Measurements from ENCODE around the gene GLI3.

Gene GLI3

DNA sequence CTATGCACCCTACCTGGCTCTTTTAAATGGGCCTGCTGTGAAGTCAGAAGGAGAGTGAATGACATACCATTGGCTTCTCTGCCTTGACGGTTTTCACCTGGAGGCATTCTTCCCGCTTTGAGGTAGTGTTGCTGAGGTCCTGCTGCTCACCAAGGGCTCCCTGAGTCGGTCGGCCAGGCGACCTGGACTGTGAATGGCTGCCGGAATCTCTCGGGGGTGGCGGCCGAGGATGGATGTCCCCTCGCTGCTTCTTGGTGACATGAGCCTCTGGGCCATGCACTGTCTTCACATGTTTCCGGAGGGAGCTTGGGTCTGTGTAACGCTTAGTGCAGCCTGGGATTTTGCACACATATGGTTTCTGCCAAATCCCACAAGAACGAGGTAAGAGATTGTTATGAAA lies 264.7 kb downstream of the GLI3 start:
- Histone ChIP-seq H3K27me3 (ENCODE audit: insufficient read depth, low read length, poor library complexity, severe bottlenecking) (no peaks in the 10 kb centered on the region), H3K36me3 (ENCODE audit: insufficient read depth, low read length) (no peaks in the 10 kb centered on the region), H2AFZ (ENCODE audit: low read length) (no peak overlapping the region), H3K4me1 (ENCODE audit: insufficient read depth, low read length, poor library complexity, severe bottlenecking) (no peaks in the 10 kb centered on the region), H3K9me3 (ENCODE audit: insufficient read depth, low read depth, low read length) (no peaks in the 10 kb centered on the region), H3K9ac (ENCODE audit: low read depth, low read length, poor library complexity, severe bottlenecking) (no peak overlapping the region), H3F3A (ENCODE audit: low read depth) (no peaks in the 10 kb centered on the region), H3K9me2 (replicated peaks; ENCODE audit: low read depth, low read length) (no peaks in the 10 kb centered on the region), H3K79me2 (ENCODE audit: insufficient read depth, low read length) (no peaks in the 10 kb centered on the region), H3K4me3 (ENCODE audit: low read length, poor library complexity, severe bottlenecking) (no peak overlapping the region), H3K4me2 (ENCODE audit: low read depth, low read length, poor library complexity, severe bottlenecking) (no peak overlapping the region), H4K20me1 (ENCODE audit: insufficient read depth, low read length, poor library complexity, severe bottlenecking) (no peaks in the 10 kb centered on the region)
- TF ChIP-seq CTCF (conservative IDR thresholded peaks at IDR 0.05; ENCODE audit: low read length): no peak
- no peak for TF ChIP-seq EZH2phosphoT487 (IDR thresholded peaks at IDR 0.05; ENCODE audit: borderline replicate concordance)

DNA sequence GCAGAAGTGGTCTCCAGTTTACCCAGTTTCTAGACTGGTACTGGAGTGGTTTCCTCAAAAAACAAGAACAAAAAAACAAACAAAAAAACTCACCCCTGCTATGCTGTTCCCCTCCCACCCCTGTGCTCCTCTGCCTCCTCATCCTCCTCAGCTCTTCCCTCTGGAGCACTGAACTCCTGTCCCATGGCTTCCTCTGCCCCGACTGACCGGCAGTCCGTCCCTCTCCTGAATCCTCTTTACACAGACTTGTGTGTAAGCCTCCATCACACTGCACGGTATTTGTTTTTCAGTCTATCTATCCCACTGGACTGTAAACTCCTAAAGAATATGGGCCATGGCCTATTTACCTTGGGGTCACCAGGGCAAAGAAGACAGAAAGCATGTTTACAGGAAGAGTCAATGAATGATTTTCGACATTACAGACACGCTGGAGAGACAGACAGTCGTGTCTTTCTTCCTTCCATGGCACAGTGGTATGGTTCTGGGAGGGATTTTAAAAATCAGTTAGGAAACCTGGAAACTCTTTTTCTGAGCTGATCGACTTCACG lies 265.3 kb downstream of the GLI3 start:
- no peak overlapping the region for H3K4me3 ChIP-seq (ENCODE audit: low read length, poor library complexity, severe bottlenecking)
- no peaks in the 10 kb centered on the region for H4K20me1 ChIP-seq (ENCODE audit: insufficient read depth, low read length, poor library complexity, severe bottlenecking)
- TF ChIP-seq EZH2phosphoT487 (IDR thresholded peaks at IDR 0.05; ENCODE audit: borderline replicate concordance) (no peak), CTCF (conservative IDR thresholded peaks at IDR 0.05; ENCODE audit: low read length) (no peak)
- no peak overlapping the region for H3K9ac ChIP-seq (ENCODE audit: low read depth, low read length, poor library complexity, severe bottlenecking)
- no peaks in the 10 kb centered on the region for H3F3A ChIP-seq (ENCODE audit: low read depth)
- H3K9me2 ChIP-seq (replicated peaks; ENCODE audit: low read depth, low read length): no peaks in the 10 kb centered on the region
- H3K9me3 ChIP-seq (ENCODE audit: insufficient read depth, low read depth, low read length): no peaks in the 10 kb centered on the region
- H3K79me2 ChIP-seq (ENCODE audit: insufficient read depth, low read length): no peaks in the 10 kb centered on the region
- H3K4me1 ChIP-seq (ENCODE audit: insufficient read depth, low read length, poor library complexity, severe bottlenecking): no peaks in the 10 kb centered on the region
- no peaks in the 10 kb centered on the region for H3K36me3 ChIP-seq (ENCODE audit: insufficient read depth, low read length)
- H2AFZ ChIP-seq (ENCODE audit: low read length): no peak overlapping the region
- no peaks in the 10 kb centered on the region for H3K27me3 ChIP-seq (ENCODE audit: insufficient read depth, low read length, poor library complexity, severe bottlenecking)
- H3K4me2 ChIP-seq (ENCODE audit: low read depth, low read length, poor library complexity, severe bottlenecking): no peak overlapping the region

DNA sequence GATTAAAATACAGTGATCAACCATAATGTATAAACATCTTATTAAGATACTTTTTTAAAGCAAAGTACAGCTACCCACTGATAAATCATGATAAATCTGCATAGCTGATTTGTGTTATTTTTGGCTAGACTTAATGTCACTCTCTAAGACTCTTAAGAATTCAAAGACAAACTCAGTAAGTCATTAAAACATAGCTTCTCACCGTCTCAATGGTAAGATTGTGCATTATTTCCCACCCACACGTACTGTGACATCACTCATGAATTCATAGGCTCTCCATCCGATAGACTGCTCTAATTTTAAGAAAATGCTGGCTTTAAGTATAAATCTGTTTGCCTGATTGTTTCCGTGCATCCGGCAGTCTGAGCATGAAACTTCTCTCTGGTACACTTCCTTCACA lies 266.1 kb downstream of the GLI3 start:
- no peaks in the 10 kb centered on the region for H3K9me2 ChIP-seq (replicated peaks; ENCODE audit: low read depth, low read length)
- TF ChIP-seq EZH2phosphoT487 (IDR thresholded peaks at IDR 0.05; ENCODE audit: borderline replicate concordance): no peak
- TF ChIP-seq CTCF (conservative IDR thresholded peaks at IDR 0.05; ENCODE audit: low read length): no peak
- no peaks in the 10 kb centered on the region for H3K9me3 ChIP-seq (ENCODE audit: insufficient read depth, low read depth, low read length)
- H3K79me2 ChIP-seq (ENCODE audit: insufficient read depth, low read length): no peaks in the 10 kb centered on the region
- no peak overlapping the region for H3K4me2 ChIP-seq (ENCODE audit: low read depth, low read length, poor library complexity, severe bottlenecking)
- H4K20me1 ChIP-seq (ENCODE audit: insufficient read depth, low read length, poor library complexity, severe bottlenecking): no peaks in the 10 kb centered on the region
- H3K4me3 ChIP-seq (ENCODE audit: low read length, poor library complexity, severe bottlenecking): no peak overlapping the region
- H3K27me3 ChIP-seq (ENCODE audit: insufficient read depth, low read length, poor library complexity, severe bottlenecking): no peaks in the 10 kb centered on the region
- H3K9ac ChIP-seq (ENCODE audit: low read depth, low read length, poor library complexity, severe bottlenecking): no peak overlapping the region
- no peaks in the 10 kb centered on the region for H3K36me3 ChIP-seq (ENCODE audit: insufficient read depth, low read length)
- H3F3A ChIP-seq (ENCODE audit: low read depth): no peaks in the 10 kb centered on the region
- no peaks in the 10 kb centered on the region for H3K4me1 ChIP-seq (ENCODE audit: insufficient read depth, low read length, poor library complexity, severe bottlenecking)
- H2AFZ ChIP-seq (ENCODE audit: low read length): no peak overlapping the region

All from Loucy (cell line).